ENCODE measurements around the gene UBE3A.

The UBE3A gene

DNA sequence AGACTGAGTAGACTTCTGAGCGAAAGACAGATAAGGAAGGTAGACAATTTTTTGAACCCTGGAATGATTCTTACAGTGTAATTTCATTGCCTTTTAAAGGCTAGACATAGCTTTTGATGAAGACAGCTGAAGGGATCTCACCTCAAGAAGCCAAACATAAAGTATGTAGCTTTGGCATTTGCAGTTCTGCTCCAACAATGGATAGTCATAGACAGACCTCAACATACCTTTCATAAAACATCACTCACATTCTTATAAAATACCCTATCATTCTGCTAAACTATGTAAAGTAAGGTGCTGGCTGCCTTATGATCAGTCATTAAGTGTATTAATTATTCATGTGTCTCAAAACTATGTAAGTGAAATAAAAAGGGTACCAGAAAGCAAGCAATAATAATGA lies 70.0 kb downstream of the UBE3A start:
- Histone ChIP-seq H3K36me3 (ENCODE audit: control insufficient read depth, insufficient read depth, low read length) (peaks cover 6% of the 10 kb centered on the region), H3K4me3 (replicated peaks; ENCODE audit: low read depth, low read length) (no peak overlapping the region), H3K27me3 (replicated peaks; ENCODE audit: control insufficient read depth, insufficient read depth, low read length) (no peaks in the 10 kb centered on the region)
- TF ChIP-seq, protein P1, sequence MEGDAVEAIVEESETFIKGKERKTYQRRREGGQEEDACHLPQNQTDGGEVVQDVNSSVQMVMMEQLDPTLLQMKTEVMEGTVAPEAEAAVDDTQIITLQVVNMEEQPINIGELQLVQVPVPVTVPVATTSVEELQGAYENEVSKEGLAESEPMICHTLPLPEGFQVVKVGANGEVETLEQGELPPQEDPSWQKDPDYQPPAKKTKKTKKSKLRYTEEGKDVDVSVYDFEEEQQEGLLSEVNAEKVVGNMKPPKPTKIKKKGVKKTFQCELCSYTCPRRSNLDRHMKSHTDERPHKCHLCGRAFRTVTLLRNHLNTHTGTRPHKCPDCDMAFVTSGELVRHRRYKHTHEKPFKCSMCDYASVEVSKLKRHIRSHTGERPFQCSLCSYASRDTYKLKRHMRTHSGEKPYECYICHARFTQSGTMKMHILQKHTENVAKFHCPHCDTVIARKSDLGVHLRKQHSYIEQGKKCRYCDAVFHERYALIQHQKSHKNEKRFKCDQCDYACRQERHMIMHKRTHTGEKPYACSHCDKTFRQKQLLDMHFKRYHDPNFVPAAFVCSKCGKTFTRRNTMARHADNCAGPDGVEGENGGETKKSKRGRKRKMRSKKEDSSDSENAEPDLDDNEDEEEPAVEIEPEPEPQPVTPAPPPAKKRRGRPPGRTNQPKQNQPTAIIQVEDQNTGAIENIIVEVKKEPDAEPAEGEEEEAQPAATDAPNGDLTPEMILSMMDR (IDR thresholded peaks at IDR 0.05; ENCODE audit: insufficient read depth, low read length, poor library complexity, severe bottlenecking) = no peak
- DNase-seq (ENCODE audit: extremely low read depth, insufficient read length) = no peak

DNA sequence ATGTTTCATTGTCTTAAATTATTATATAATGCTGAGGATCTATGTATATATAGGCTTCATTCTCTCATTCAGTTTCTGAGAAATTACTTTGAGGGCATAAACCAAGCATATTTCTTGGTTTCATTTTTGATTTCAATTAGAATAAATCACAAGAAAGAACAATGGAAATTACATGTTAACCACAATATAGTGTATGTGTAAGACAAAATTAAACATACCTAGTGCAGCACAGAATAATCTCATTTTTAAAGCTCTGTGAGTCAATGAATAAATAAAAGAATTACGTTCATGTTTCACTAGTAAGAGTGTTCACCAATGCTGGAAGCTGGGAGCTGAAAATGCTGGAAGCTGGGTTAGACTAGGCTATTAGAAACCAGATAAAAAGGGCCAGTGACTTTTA lies 72.8 kb downstream of the UBE3A start:
- TF ChIP-seq, protein P1 (IDR thresholded peaks at IDR 0.05; ENCODE audit: insufficient read depth, low read length, poor library complexity, severe bottlenecking) = no peak
- no peak for DNase-seq (ENCODE audit: extremely low read depth, insufficient read length)
- Histone ChIP-seq H3K4me3 (replicated peaks; ENCODE audit: low read depth, low read length) (no peak overlapping the region), H3K36me3 (ENCODE audit: control insufficient read depth, insufficient read depth, low read length) (peaks cover 3% of the 10 kb centered on the region), H3K27me3 (replicated peaks; ENCODE audit: control insufficient read depth, insufficient read depth, low read length) (no peaks in the 10 kb centered on the region)

DNA sequence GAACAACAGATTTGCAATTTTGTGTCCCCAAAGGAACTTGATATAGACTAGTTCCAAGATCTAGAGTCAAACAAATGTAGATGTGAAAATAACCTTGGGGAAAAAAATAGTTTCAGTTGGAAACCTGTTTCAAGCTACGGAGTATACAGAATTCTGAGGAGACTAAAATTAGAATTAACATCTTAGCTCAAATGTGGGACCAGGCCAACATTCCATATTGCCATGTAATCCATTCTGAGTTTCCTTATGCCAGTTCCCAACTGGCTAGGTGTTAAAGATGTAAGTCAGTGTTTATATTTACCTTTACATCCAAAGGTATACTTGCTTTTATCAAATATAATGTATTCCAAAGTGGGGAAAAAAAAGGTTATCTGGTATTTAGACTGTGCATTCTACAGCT lies 76.3 kb downstream of the UBE3A start:
- no peaks in the 10 kb centered on the region for H3K27me3 ChIP-seq (replicated peaks; ENCODE audit: control insufficient read depth, insufficient read depth, low read length)
- no peaks in the 10 kb centered on the region; the same call in 1 of the 2 replicates for H3K36me3 ChIP-seq (ENCODE audit: control insufficient read depth, insufficient read depth, low read length)
- DNase-seq (ENCODE audit: extremely low read depth, insufficient read length) = no peak
- no peak overlapping the region for H3K4me3 ChIP-seq (replicated peaks; ENCODE audit: low read depth, low read length)
- TF ChIP-seq, protein P1 (IDR thresholded peaks at IDR 0.05; ENCODE audit: insufficient read depth, low read length, poor library complexity, severe bottlenecking) = no peak

DNA sequence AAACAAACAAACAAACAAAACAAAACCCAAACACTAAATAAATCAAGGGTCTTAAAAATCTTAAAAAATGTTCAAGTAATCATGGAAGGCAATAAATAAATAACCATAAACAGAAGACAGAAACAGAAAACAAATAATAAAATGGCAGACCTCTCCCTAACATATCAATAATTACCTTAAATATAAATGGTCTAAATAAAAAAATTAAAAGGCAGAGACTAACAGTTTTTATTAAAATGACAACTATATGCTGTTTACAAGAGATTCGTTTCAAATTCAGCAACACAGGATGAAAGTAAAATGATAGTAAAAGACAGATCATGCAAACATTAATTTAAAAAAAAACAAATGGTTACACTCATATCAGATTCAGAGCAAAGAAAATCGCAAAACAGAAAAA lies 91.1 kb downstream of the UBE3A start:
- Histone ChIP-seq H3K27me3 (replicated peaks; ENCODE audit: control insufficient read depth, insufficient read depth, low read length) (no peaks in the 10 kb centered on the region), H3K36me3 (ENCODE audit: control insufficient read depth, insufficient read depth, low read length) (peaks cover 6% of the 10 kb centered on the region), H3K4me3 (replicated peaks; ENCODE audit: low read depth, low read length) (no peak overlapping the region)
- TF ChIP-seq, protein P1 (IDR thresholded peaks at IDR 0.05; ENCODE audit: insufficient read depth, low read length, poor library complexity, severe bottlenecking) = no peak
- DNase-seq (ENCODE audit: extremely low read depth, insufficient read length) = no peak

DNA sequence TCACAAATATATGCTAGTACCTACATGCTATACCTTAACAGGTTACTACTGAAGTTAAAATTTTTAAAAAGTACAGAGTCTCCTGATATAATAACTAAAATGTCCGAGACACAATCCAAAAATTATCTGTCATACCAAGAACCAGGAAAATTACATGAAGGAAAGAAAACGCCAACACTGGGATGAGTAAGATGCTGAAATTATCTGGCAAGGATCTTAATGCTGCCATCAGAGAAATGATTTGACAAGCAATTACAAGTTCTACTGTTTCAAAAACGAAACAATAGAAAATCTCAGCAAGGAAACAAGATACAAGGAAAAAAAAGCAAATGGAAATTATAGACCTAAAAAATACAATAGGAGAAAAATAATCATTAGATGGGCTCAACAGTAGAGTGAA lies 92.5 kb downstream of the UBE3A start:
- no peak overlapping the region for H3K4me3 ChIP-seq (replicated peaks; ENCODE audit: low read depth, low read length)
- no peak for DNase-seq (ENCODE audit: extremely low read depth, insufficient read length)
- no peaks in the 10 kb centered on the region for H3K27me3 ChIP-seq (replicated peaks; ENCODE audit: control insufficient read depth, insufficient read depth, low read length)
- TF ChIP-seq, protein P1 (IDR thresholded peaks at IDR 0.05; ENCODE audit: insufficient read depth, low read length, poor library complexity, severe bottlenecking) = no peak
- peaks cover 6% of the 10 kb centered on the region for H3K36me3 ChIP-seq (ENCODE audit: control insufficient read depth, insufficient read depth, low read length)

DNA sequence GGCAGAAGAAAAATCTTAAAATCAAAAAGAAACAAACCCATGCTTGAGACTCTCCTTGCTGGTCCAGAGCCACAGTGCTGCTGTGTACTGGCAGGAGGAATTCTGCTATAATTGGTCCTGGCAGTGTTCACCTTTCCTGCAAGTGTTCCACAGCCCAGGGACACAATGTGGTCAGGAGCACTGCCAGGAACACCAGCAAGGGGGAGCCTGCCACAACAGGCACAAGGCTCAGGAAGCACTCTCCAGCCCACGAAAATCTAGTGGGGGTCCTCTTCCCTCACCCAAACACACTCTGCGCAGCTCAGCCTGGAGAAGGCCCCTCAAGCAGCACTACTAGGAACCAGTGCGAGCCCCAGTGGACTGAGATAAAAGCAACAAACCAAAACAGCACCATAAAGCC lies 92.9 kb downstream of the UBE3A start:
- Histone ChIP-seq H3K36me3 (ENCODE audit: control insufficient read depth, insufficient read depth, low read length) (peaks cover 6% of the 10 kb centered on the region), H3K27me3 (replicated peaks; ENCODE audit: control insufficient read depth, insufficient read depth, low read length) (no peaks in the 10 kb centered on the region), H3K4me3 (replicated peaks; ENCODE audit: low read depth, low read length) (no peak overlapping the region)
- TF ChIP-seq, protein P1 (IDR thresholded peaks at IDR 0.05; ENCODE audit: insufficient read depth, low read length, poor library complexity, severe bottlenecking) = no peak
- no peak for DNase-seq (ENCODE audit: extremely low read depth, insufficient read length)
